ENCODE data around the gene SCAMP4. TPM values are rescaled to one million over a fixed set of nuclear protein-coding genes. Genes with fewer than 3 reads are reported as not detected.

SCAMP4 gene
- total RNA-seq, 4 donors from 2014 or later: 48.6 to 73.4 (median 58.1) TPM

DNA sequence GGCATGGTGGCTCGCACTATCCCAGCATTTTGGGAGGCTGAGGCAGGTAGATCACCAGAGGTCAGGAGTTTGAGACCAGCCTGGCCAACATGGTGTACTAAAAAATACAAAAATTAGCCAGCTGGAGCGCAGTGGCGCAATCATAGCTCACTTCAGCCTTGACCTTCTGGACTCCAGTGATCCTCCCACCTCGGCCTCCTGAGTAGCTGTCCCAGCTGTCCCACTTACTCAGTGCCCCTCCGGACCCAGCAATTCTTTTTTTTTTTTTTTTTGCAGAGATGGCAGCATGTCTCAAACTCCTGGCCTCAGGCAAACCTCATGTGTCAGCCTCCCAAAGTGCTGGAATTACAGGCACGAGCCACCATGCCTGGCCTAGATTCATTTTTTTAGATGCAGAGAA is 2.3 kb upstream of the SCAMP4 start:
- Histone ChIP-seq H3K4me1 (peaks cover 0 to 38% (median 4%) of the 10 kb centered on the region in 3 donors), H3K36me3 (no peaks in the 10 kb centered on the region), H3K4me3 (no peak overlapping the region), H3K27me3 (no peaks in the 10 kb centered on the region), H3K9me3 (no peaks in the 10 kb centered on the region), H3K27ac (peak overlapping the region in 1 of 4 donors; percentile 38)
- TF ChIP-seq EP300 (IDR thresholded peaks at IDR 0.05) (no peak), POLR2A (IDR thresholded peaks at IDR 0.05) (no peak), POLR2AphosphoS5 (IDR thresholded peaks at IDR 0.05) (no peak)
- TF ChIP-seq, protein P1, sequence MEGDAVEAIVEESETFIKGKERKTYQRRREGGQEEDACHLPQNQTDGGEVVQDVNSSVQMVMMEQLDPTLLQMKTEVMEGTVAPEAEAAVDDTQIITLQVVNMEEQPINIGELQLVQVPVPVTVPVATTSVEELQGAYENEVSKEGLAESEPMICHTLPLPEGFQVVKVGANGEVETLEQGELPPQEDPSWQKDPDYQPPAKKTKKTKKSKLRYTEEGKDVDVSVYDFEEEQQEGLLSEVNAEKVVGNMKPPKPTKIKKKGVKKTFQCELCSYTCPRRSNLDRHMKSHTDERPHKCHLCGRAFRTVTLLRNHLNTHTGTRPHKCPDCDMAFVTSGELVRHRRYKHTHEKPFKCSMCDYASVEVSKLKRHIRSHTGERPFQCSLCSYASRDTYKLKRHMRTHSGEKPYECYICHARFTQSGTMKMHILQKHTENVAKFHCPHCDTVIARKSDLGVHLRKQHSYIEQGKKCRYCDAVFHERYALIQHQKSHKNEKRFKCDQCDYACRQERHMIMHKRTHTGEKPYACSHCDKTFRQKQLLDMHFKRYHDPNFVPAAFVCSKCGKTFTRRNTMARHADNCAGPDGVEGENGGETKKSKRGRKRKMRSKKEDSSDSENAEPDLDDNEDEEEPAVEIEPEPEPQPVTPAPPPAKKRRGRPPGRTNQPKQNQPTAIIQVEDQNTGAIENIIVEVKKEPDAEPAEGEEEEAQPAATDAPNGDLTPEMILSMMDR (IDR thresholded peaks at IDR 0.05): no peak
- ATAC-seq: no peak
- 56 to 67% methylated on average over 2 to 6 of the region's 6 CpGs for WGBS, 2 donors (ENCODE audit: low coverage in 1 of 2)

DNA sequence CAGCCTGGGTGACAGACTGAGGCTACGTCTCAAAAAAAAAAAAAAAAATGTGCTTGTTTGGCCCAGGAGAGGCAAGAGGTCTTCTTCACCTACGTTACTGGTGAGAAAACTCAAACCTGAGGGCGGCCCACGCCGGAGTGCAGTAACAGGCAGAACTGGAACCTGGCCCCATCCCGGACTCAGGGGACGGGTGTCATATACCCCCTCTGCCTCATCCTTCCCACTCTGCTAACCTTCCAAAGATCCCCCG is 414 bp upstream of the SCAMP4 start:
- Histone ChIP-seq H3K36me3 (no peaks in the 10 kb centered on the region), H3K9me3 (no peaks in the 10 kb centered on the region), H3K27ac (peak overlapping the region in 3 of 4 donors; percentile 88 to 91 (median 88)), H3K27me3 (no peaks in the 10 kb centered on the region), H3K4me1 (peaks cover 0 to 54% (median 4%) of the 10 kb centered on the region in 3 donors), H3K4me3 (peak overlapping the region in 1 of 2 donors; percentile 73)
- TF ChIP-seq, protein P1 (IDR thresholded peaks at IDR 0.05): no peak
- TF ChIP-seq POLR2A (IDR thresholded peaks at IDR 0.05) (no peak), POLR2AphosphoS5 (IDR thresholded peaks at IDR 0.05) (no peak), EP300 (IDR thresholded peaks at IDR 0.05) (no peak)
- no peak for ATAC-seq
- WGBS, 2 donors (ENCODE audit: low coverage in 1 of 2): 49 to 51% methylated on average over 7 to 8 of the region's 8 CpGs

DNA sequence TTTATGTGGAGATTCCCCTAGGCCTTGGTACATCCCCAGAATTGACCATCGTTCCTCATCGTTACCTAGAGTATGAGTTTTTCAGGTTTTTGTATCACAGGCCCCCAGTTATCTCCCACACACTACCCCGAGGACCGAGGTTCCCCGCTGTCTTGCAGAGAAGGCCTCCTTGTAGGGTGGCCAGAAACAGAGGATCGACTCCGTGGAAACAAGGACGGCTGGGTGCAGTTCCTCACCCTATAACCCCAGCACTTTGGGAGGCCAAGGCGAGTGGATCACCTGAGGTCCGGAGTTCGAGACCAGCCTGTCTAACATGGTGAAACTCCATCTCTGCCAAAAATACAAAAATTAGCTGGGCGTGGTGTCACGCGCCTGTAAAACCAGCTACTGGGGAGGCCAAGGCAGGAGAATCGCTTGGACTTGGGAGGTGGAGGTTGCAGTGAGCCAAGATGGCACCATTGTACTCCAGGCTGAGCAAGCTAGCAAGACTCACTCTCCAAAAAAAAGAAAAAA is 720 bp downstream of the SCAMP4 start:
- H3K36me3 ChIP-seq: no peaks in the 10 kb centered on the region
- peak overlapping the region; percentile 38 to 73 for H3K4me3 ChIP-seq
- 70 to 92% methylated on average over 4 to 6 of the region's 15 CpGs for WGBS, 2 donors (ENCODE audit: low coverage in 1 of 2)
- H3K27me3 ChIP-seq: no peaks in the 10 kb centered on the region
- TF ChIP-seq POLR2A (IDR thresholded peaks at IDR 0.05) (no peak), POLR2AphosphoS5 (IDR thresholded peaks at IDR 0.05) (no peak), EP300 (IDR thresholded peaks at IDR 0.05) (no peak)
- TF ChIP-seq, protein P1 (IDR thresholded peaks at IDR 0.05): no peak
- peak overlapping the region in 3 of 4 donors; percentile 88 to 91 (median 88) for H3K27ac ChIP-seq
- H3K4me1 ChIP-seq: peaks cover 0 to 58% (median 4%) of the 10 kb centered on the region in 3 donors
- ATAC-seq: no peak
- H3K9me3 ChIP-seq: no peaks in the 10 kb centered on the region

DNA sequence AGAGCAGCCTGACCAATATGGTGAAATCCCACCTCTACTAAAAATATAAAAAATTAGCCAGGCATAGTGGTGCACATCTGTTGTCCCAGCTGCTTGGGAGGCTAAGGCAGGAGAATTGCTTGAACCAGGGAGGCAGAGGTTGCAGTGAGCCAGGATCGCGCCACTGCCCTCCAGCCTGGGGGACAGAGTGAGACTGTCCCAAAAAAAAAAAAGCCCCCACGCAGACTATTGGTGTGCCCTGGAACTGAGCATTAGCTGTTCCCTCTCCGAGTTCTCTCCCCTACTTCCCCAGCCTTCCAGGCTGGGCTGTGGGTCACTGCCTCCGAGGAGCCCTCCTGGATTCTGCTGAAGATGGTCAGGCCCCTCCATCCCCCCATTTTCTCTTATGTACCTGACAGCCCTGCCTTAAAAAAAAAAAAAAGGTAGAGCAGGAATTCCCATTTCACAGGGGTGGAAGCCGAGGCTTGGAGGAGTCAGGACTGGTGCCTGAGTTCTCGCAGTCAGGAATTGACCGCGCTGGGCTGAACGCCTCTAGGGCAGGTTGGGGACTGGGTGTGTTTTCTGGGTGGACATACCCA is 1.9 kb downstream of the SCAMP4 start:
- TF ChIP-seq, protein P1 (IDR thresholded peaks at IDR 0.05): no peak
- no peak for TF ChIP-seq POLR2AphosphoS5 (IDR thresholded peaks at IDR 0.05)
- TF ChIP-seq POLR2A (IDR thresholded peaks at IDR 0.05): no peak
- TF ChIP-seq EP300 (IDR thresholded peaks at IDR 0.05): no peak
- 83 to 86% methylated on average over 1 of the region's 10 CpGs for WGBS, 2 donors (ENCODE audit: low coverage in 1 of 2)

More for the DNA sequence above, 1.9 kb downstream of the SCAMP4 start:
- Histone ChIP-seq H3K27me3 (no peaks in the 10 kb centered on the region), H3K4me1 (peaks cover 0 to 58% (median 4%) of the 10 kb centered on the region in 3 donors), H3K4me3 (no peak overlapping the region), H3K9me3 (no peaks in the 10 kb centered on the region), H3K36me3 (peaks cover 0 to 4% of the 10 kb centered on the region in 2 donors), H3K27ac (no peak overlapping the region)
- no peak for ATAC-seq
